Psoas muscle (tissue), 8 donors: Measurements from ENCODE around the gene HPX. TPM values are rescaled to one million over a fixed set of nuclear protein-coding genes. Genes with fewer than 3 reads are reported as not detected.

Experiments used
- ATAC-seq, 4 donors: fragments of 200-7000 bp; cut with Tn5 transposase; one replicate each; pipeline ENCODE4 v1.9.1; 2020; ENCODE audit warnings: moderate library complexity in 3 of 4, mild to moderate bottlenecking in 2 of 4
- DNase-seq, 2 donors: peaks; one replicate each; pipeline ENCODE4 v3.0.0-alpha.2; 2020
- H3K27ac ChIP-seq: fragments of 200-600 bp; one replicate; pipeline ENCODE4 v1.8.0; 2022
- H3K27me3 ChIP-seq, 3 donors: fragments of 200-600 bp in 1 of 3; one replicate each; pipeline versions ENCODE4 v1.6.1 to v1.8.0; 2013 to 2022; ENCODE audit warnings: low read length in 2 of 3, mild to moderate bottlenecking in 2 of 3, moderate library complexity in 1 of 3; ENCODE audit not compliant: insufficient read depth in 3 of 3
- H3K36me3 ChIP-seq, 2 donors: fragments of 200-600 bp in 1 of 2; one replicate each; pipeline versions ENCODE4 v1.6.1 to v1.8.0; 2013 to 2022; ENCODE audit warnings: low read depth in 1 of 2, mild to moderate bottlenecking in 1 of 2, moderate library complexity in 1 of 2; ENCODE audit not compliant: insufficient read depth in 1 of 2
- H3K4me1 ChIP-seq: fragments of 200-600 bp; one replicate; pipeline ENCODE4 v1.8.0; 2022
- H3K4me3 ChIP-seq: fragments of 200-600 bp; one replicate; pipeline ENCODE4 v1.8.0; 2022; ENCODE audit warnings: mild to moderate bottlenecking
- H3K9me3 ChIP-seq: fragments of 200-600 bp; one replicate; pipeline ENCODE4 v1.8.0; 2022
- CTCF ChIP-seq: fragments of 200-600 bp; IDR thresholded peaks from one replicate; pipeline ENCODE4 v1.8.0; 2022; ENCODE audit warnings: antibody characterized with exemption
- WGBS, 3 donors: extraction: QIAGEN DNeasy Blood & Tissue Kit; methylation state at CpG; one replicate each; pipeline versions ENCODE4 v1.1.6 to v1.1.7; 2013; 5-methylcytosine and 5-hydroxymethylcytosine counted together
- intact Hi-C, 2 donors: fragments of 100-400 bp; cut with DNase I; formaldehyde crosslinking; loops; one replicate each; pipeline versions ENCODE4 v1.11.0 to v1.14.2; 2022
- polyA plus RNA-seq, 3 donors: library from polyadenylated mRNA; stranded (reverse); fragments of 200-250 nt; gene quantifications; one replicate each; pipeline ENCODE4 v1.2.3, GENCODE V29; 2013
- total RNA-seq, 4 donors: library from RNA; stranded (reverse); fragmentation: NEBNext Ultra II Directional in 2 of 4; extraction: Animal tissue kit (Norgen Biotek cat#: 25700) in 2 of 4; gene quantifications; one replicate each; pipeline versions ENCODE4 v1.2.1 to v1.2.4, GENCODE V29; 2021 to 2023
- donor health status: healthy with polysubstance abuse.
- donor health status: DM: no; HTN: no; CAD: no; lungs with moderate emphysema.
- donor health status: Bipolar disorder and iron deficiency.
- donor health status: healthy.
- donor health status: DM: yes; HTN: yes; CAD: no.
- donor health status: DM: no; HTN: no; CAD: no.
- donor health status: DM: no; HTN: no; CAD: no.
- donor health status: DM: yes; HTN: yes; CAD: no.

Gene HPX
- total and polyA plus RNA-seq, 7 donors, result 0.04 to 0.75 (median 0.35) TPM; not detected in 1

GRCh38 chr11:6406370-6406769, 34.4 kb downstream of the HPX start:
- TF ChIP-seq CTCF, result no peak
- peaks cover 0 to 43% of the 10 kb centered on the region in 2 donors for H3K36me3 ChIP-seq
- no peak for DNase-seq

GRCh38 chr11:6405846-6406245, 34.9 kb downstream of the HPX start:
- TF ChIP-seq CTCF, result no peak
- DNase-seq (no peak), ATAC-seq (no peak)
- H3K36me3 ChIP-seq, result peaks cover 0 to 45% of the 10 kb centered on the region in 2 donors
- no peaks in the 10 kb centered on the region for H3K9me3 ChIP-seq
- H3K4me3 ChIP-seq, result no peak overlapping the region
- no peaks in the 10 kb centered on the region for H3K27me3 ChIP-seq
- H3K4me1 ChIP-seq, result no peaks in the 10 kb centered on the region
- 90 to 94% (median 92%) methylated on average over 6 of the region's 6 CpGs for WGBS, 3 donors
- no peak overlapping the region for H3K27ac ChIP-seq
- intact Hi-C loops, result no loop called here

More at GRCh38 chr11:6406370-6406769, 34.4 kb downstream of the HPX start:
- H3K4me1 ChIP-seq, result no peaks in the 10 kb centered on the region
- no peak overlapping the region for H3K4me3 ChIP-seq
- ATAC-seq, result no peak
- WGBS, 3 donors, result 40 to 45% (median 45%) methylated on average over 2 of the region's 2 CpGs
- no peaks in the 10 kb centered on the region for H3K27me3 ChIP-seq
- intact Hi-C loops, result no loop called here
- H3K9me3 ChIP-seq, result no peaks in the 10 kb centered on the region
- no peak overlapping the region for H3K27ac ChIP-seq

GRCh38 chr11:6405052-6405667, 35.6 kb downstream of the HPX start:
- no peak for TF ChIP-seq CTCF
- no peaks in the 10 kb centered on the region for H3K9me3 ChIP-seq
- intact Hi-C loops, result no loop called here
- DNase-seq (no peak), ATAC-seq (no peak)
- peaks cover 0 to 45% of the 10 kb centered on the region in 2 donors for H3K36me3 ChIP-seq
- no peaks in the 10 kb centered on the region for H3K27me3 ChIP-seq
- no peak overlapping the region for H3K4me3 ChIP-seq
- WGBS, 3 donors, result 75 to 77% (median 77%) methylated on average over 13 of the region's 13 CpGs
- no peak overlapping the region for H3K27ac ChIP-seq
- H3K4me1 ChIP-seq, result no peaks in the 10 kb centered on the region

- Histone ChIP-seq H3K4me3 (no peak overlapping the region), H3K36me3 (peaks cover 0 to 40% of the 10 kb centered on the region in 2 donors), H3K4me1 (no peaks in the 10 kb centered on the region), H3K27ac (no peak overlapping the region), H3K9me3 (no peaks in the 10 kb centered on the region), H3K27me3 (no peaks in the 10 kb centered on the region)
- 76 to 84% (median 78%) methylated on average over 16 of the region's 16 CpGs for WGBS, 3 donors
- intact Hi-C loops, result no loop called here
- TF ChIP-seq CTCF, result no peak
- ATAC-seq, result peak in 1 of 4 donors; percentile 26
- DNase-seq, result no peak
These were observed 36.3 kb downstream of the HPX start for GRCh38 chr11:6404342-6405051.
